Trophoblast cell (in vitro differentiated cells and primary cell): ENCODE data around the gene TOMM5. TPM values are rescaled to one million over a fixed set of nuclear protein-coding genes. Genes with fewer than 3 reads are reported as not detected.

Source experiments
- DNase-seq, 2 donors: peaks; one replicate each; pipeline ENCODE4 v3.0.0-alpha.2; 2016
- H2AFZ ChIP-seq: 2 replicates; pipeline ENCODE4 v1.6.1; 2013; ENCODE audit warnings: low read length, moderate library complexity, mild to moderate bottlenecking; ENCODE audit not compliant: insufficient read depth, poor library complexity
- H2AK5ac ChIP-seq: 2 replicates; pipeline ENCODE4 v1.6.1; 2013; ENCODE audit warnings: mild to moderate bottlenecking, low read length
- H2BK120ac ChIP-seq: 2 replicates; pipeline ENCODE4 v1.6.1; 2013; ENCODE audit warnings: low read length, mild to moderate bottlenecking, moderate library complexity; ENCODE audit not compliant: insufficient read depth, poor library complexity
- H2BK12ac ChIP-seq: 2 replicates; pipeline ENCODE4 v1.6.1; 2013; ENCODE audit warnings: mild to moderate bottlenecking, low read length, moderate library complexity
- H2BK5ac ChIP-seq: 2 replicates; pipeline ENCODE4 v1.6.1; 2013; ENCODE audit warnings: low read length, low read depth, moderate library complexity, mild to moderate bottlenecking; ENCODE audit not compliant: poor library complexity
- H3K14ac ChIP-seq: 2 replicates; pipeline ENCODE4 v1.6.1; 2013; ENCODE audit warnings: mild to moderate bottlenecking, low read length
- H3K18ac ChIP-seq: 2 replicates; pipeline ENCODE4 v1.6.1; 2013; ENCODE audit warnings: mild to moderate bottlenecking, low read length
- H3K23ac ChIP-seq: 2 replicates; pipeline ENCODE4 v1.6.1; 2013; ENCODE audit warnings: low read length
- H3K27ac ChIP-seq: 2 replicates; pipeline ENCODE4 v1.5.1; 2013; ENCODE audit warnings: low read depth, mild to moderate bottlenecking, inconsistent platforms, low read length, moderate library complexity
- H3K27me3 ChIP-seq: 2 replicates; pipeline ENCODE4 v1.6.1; 2013; ENCODE audit warnings: inconsistent platforms, mild to moderate bottlenecking, low read length, moderate library complexity; ENCODE audit not compliant: insufficient read depth
- H3K36me3 ChIP-seq, 2 experiments: 1 replicate in 1 of 2; 2 replicates in 1 of 2; pipeline ENCODE4 v1.6.1; 2013; ENCODE audit warnings: low read length in 2 of 2, mild to moderate bottlenecking in 2 of 2, moderate library complexity in 1 of 2; ENCODE audit not compliant: insufficient read depth in 2 of 2, control insufficient read depth in 1 of 2
- H3K4ac ChIP-seq: 2 replicates; pipeline ENCODE4 v1.6.1; 2013; ENCODE audit warnings: low read depth, mild to moderate bottlenecking, low read length, moderate library complexity
- H3K4me1 ChIP-seq, 2 experiments: 1 replicate in 1 of 2; 2 replicates in 1 of 2; pipeline ENCODE4 v1.6.1; 2013; ENCODE audit warnings: low read length in 2 of 2, mild to moderate bottlenecking in 2 of 2, moderate library complexity in 1 of 2; ENCODE audit not compliant: insufficient read depth in 2 of 2, control insufficient read depth in 1 of 2
- H3K4me2 ChIP-seq: 2 replicates; pipeline ENCODE4 v1.6.1; 2013; ENCODE audit warnings: inconsistent platforms, mild to moderate bottlenecking, low read length, moderate library complexity
- H3K4me3 ChIP-seq: 2 replicates; pipeline ENCODE4 v1.5.1; 2013; ENCODE audit warnings: mild to moderate bottlenecking, low read depth, low read length, inconsistent platforms
- H3K79me1 ChIP-seq: one replicate; pipeline ENCODE4 v1.6.1; 2013; ENCODE audit warnings: low read length
- H3K79me2 ChIP-seq: 2 replicates; pipeline ENCODE4 v1.6.1; 2013; ENCODE audit warnings: low read length, mild to moderate bottlenecking; ENCODE audit not compliant: control insufficient read depth, insufficient read depth, poor library complexity
- H3K9ac ChIP-seq: 2 replicates; pipeline ENCODE4 v1.6.1; 2013; ENCODE audit warnings: mild to moderate bottlenecking, low read length
- H3K9me3 ChIP-seq: 2 replicates; pipeline ENCODE4 v1.6.1; 2013; ENCODE audit warnings: low read depth, mild to moderate bottlenecking, control low read depth, inconsistent platforms, low read length; ENCODE audit not compliant: insufficient read depth
- H4K12ac ChIP-seq: 2 replicates; pipeline ENCODE4 v1.6.1; 2013; ENCODE audit warnings: low read depth, mild to moderate bottlenecking, low read length, moderate library complexity
- H4K8ac ChIP-seq: 2 replicates; pipeline ENCODE4 v1.6.1; 2013; ENCODE audit warnings: low read depth, mild to moderate bottlenecking, low read length, moderate library complexity
- H4K91ac ChIP-seq: one replicate; pipeline ENCODE4 v1.6.1; 2013; ENCODE audit warnings: low read depth, mild to moderate bottlenecking, low read length, moderate library complexity
- WGBS: extraction: QIAGEN DNeasy Blood & Tissue Kit; methylation state at CpG from one replicate; pipeline ENCODE4 v1.1.7; 2013; ENCODE audit warnings: missing lambda C conversion rate; ENCODE audit not compliant: insufficient read length, insufficient coverage; ENCODE audit errors: extremely low coverage; 5-methylcytosine and 5-hydroxymethylcytosine counted together
- polyA plus RNA-seq: library from polyadenylated mRNA; stranded (reverse); fragments of 200-250 nt; gene quantifications from 2 replicates; pipeline ENCODE4 v1.2.3, GENCODE V29; 2013

The TOMM5 gene
- polyA plus RNA-seq: 146 and 149 TPM in 2 replicates

- H3K23ac ChIP-seq: no peak within 1 kb of the TSS
- H3K14ac ChIP-seq: peak within 1 kb of the TSS; percentile 97
- H3K9me3 ChIP-seq: peaks cover 3% of the 10 kb centered on the region
- peak within 1 kb of the TSS; percentile 24 for H3K27ac ChIP-seq
- peak within 1 kb of the TSS; percentile 95 for H2AFZ ChIP-seq
- peak within 1 kb of the TSS; percentile 85 for H4K91ac ChIP-seq
- peak within 1 kb of the TSS; percentile 99 for H3K4me3 ChIP-seq
- H3K27me3 ChIP-seq: no peaks in the 10 kb centered on the region
- peak; percentile 87 to 94 for DNase-seq
- H4K8ac ChIP-seq: peak within 1 kb of the TSS; percentile 96
- peak within 1 kb of the TSS; percentile 70 for H3K4me2 ChIP-seq
- peak within 1 kb of the TSS; percentile 99 for H3K9ac ChIP-seq
- H3K4me1 ChIP-seq: peaks cover 2 to 5% of the 10 kb centered on the region in 2 experiments
- H4K12ac ChIP-seq: peak within 1 kb of the TSS; percentile 98
- H3K36me3 ChIP-seq: peaks cover 0 to 5% of the 10 kb centered on the region in 2 experiments
- WGBS: no CpG with 5 or more reads among the region's 72 CpGs
- H3K79me1 ChIP-seq: peaks cover 6% of the 10 kb centered on the region
- H3K4ac ChIP-seq: peak within 1 kb of the TSS; percentile 96
- peak within 1 kb of the TSS; percentile 85 for H2BK120ac ChIP-seq
- H2BK5ac ChIP-seq: peak within 1 kb of the TSS; percentile 10
- H2AK5ac ChIP-seq: peak within 1 kb of the TSS; percentile 58
- no peak within 1 kb of the TSS for H2BK12ac ChIP-seq
- H3K18ac ChIP-seq: peak within 1 kb of the TSS; percentile 80
- peaks cover 10% of the 10 kb centered on the region for H3K79me2 ChIP-seq
Measured at GRCh38 chr9:37592108-37592951, at the start of gene TOMM5. Gene TOMM5, minus strand, starts transcription at chr9:37592597. Its CDS starts 65 bp downstream, at chr9:37592532.

- Histone ChIP-seq H3K4me2 (no peak overlapping the region), H2BK5ac (no peak overlapping the region), H2AK5ac (no peak overlapping the region), H3K18ac (no peak overlapping the region), H4K12ac (no peak overlapping the region), H3K36me3 (no peaks in the 10 kb centered on the region), H4K8ac (no peak overlapping the region), H3K9me3 (no peaks in the 10 kb centered on the region), H2BK12ac (no peak overlapping the region), H3K4me1 (no peaks in the 10 kb centered on the region), H2AFZ (no peak overlapping the region), H3K14ac (no peak overlapping the region), H3K23ac (no peak overlapping the region), H2BK120ac (no peak overlapping the region), H3K9ac (no peak overlapping the region), H3K4ac (no peak overlapping the region), H3K79me2 (no peaks in the 10 kb centered on the region), H4K91ac (no peak overlapping the region), H3K79me1 (no peaks in the 10 kb centered on the region), H3K4me3 (no peak overlapping the region), H3K27me3 (peaks cover 2% of the 10 kb centered on the region), H3K27ac (no peak overlapping the region)
- DNase-seq: no peak
- WGBS: no CpG with 5 or more reads among the region's 3 CpGs
Measured at GRCh38 chr9:37641331-37641730, 48.9 kb upstream of the TOMM5 start.

GRCh38 chr9:37640246-37640645 lies 47.8 kb upstream of the TOMM5 start:
- no peak overlapping the region for H3K18ac ChIP-seq
- no peak overlapping the region for H3K14ac ChIP-seq
- H2BK120ac ChIP-seq: no peak overlapping the region
- no peak overlapping the region for H2BK5ac ChIP-seq
- H2AK5ac ChIP-seq: no peak overlapping the region
- no peaks in the 10 kb centered on the region for H3K79me2 ChIP-seq
- no peaks in the 10 kb centered on the region for H3K79me1 ChIP-seq
- no peak overlapping the region for H4K8ac ChIP-seq
- no peak overlapping the region for H3K4me3 ChIP-seq
- no peak overlapping the region for H4K91ac ChIP-seq
- DNase-seq: no peak
- no peak overlapping the region for H3K4ac ChIP-seq
- H3K27ac ChIP-seq: no peak overlapping the region
- H3K4me2 ChIP-seq: no peak overlapping the region
- H3K9me3 ChIP-seq: no peaks in the 10 kb centered on the region
- H3K23ac ChIP-seq: no peak overlapping the region
- no CpG with 5 or more reads among the region's 3 CpGs for WGBS
- H3K27me3 ChIP-seq: peaks cover 2% of the 10 kb centered on the region
- no peak overlapping the region for H2AFZ ChIP-seq
- no peaks in the 10 kb centered on the region for H3K4me1 ChIP-seq
- H2BK12ac ChIP-seq: no peak overlapping the region
- H3K36me3 ChIP-seq: no peaks in the 10 kb centered on the region
- H3K9ac ChIP-seq: no peak overlapping the region
- H4K12ac ChIP-seq: no peak overlapping the region

GRCh38 chr9:37639841-37640240 lies 47.4 kb upstream of the TOMM5 start:
- no peak overlapping the region for H3K4ac ChIP-seq
- no peaks in the 10 kb centered on the region for H3K9me3 ChIP-seq
- H2BK120ac ChIP-seq: no peak overlapping the region
- no peak overlapping the region for H3K23ac ChIP-seq
- H4K12ac ChIP-seq: no peak overlapping the region
- WGBS: no CpG with 5 or more reads among the region's 3 CpGs
- peaks cover 2% of the 10 kb centered on the region for H3K27me3 ChIP-seq
- DNase-seq: peak; percentile 86 to 93
- H3K36me3 ChIP-seq: no peaks in the 10 kb centered on the region
- no peak overlapping the region for H3K4me3 ChIP-seq
- no peaks in the 10 kb centered on the region for H3K4me1 ChIP-seq
- no peak overlapping the region for H2AFZ ChIP-seq
- no peak overlapping the region for H2BK12ac ChIP-seq
- H2BK5ac ChIP-seq: no peak overlapping the region
- H2AK5ac ChIP-seq: no peak overlapping the region
- H3K18ac ChIP-seq: no peak overlapping the region
- no peak overlapping the region for H3K27ac ChIP-seq
- no peak overlapping the region for H3K14ac ChIP-seq
- no peak overlapping the region for H4K8ac ChIP-seq
- no peaks in the 10 kb centered on the region for H3K79me2 ChIP-seq
- no peak overlapping the region for H3K4me2 ChIP-seq
- no peaks in the 10 kb centered on the region for H3K79me1 ChIP-seq
- H4K91ac ChIP-seq: no peak overlapping the region
- no peak overlapping the region for H3K9ac ChIP-seq
